Stimulated activated CD4-positive, alpha-beta T cell treated with anti-CD3 and anti-CD28 coated beads, Interleukin-15, amount 100 ng/mL, for 24 hours (primary cell): Measurements from ENCODE around the gene RNPEP.
"Not testable (repeated sequence)": the region's sequence is repeated elsewhere in the genome, so short reads cannot be mapped to it uniquely, and the experiment has no call there.

Source experiments
- DNase-seq: peaks from one replicate; pipeline ENCODE4 v3.0.0-alpha.2; 2020

The RNPEP gene

GRCh38 chr1:202038688-202039346, 56.4 kb downstream of the RNPEP start:
- DNase-seq = no peak

GRCh38 chr1:202045705-202046104, 63.3 kb downstream of the RNPEP start:
- no peak for DNase-seq

GRCh38 chr1:202046227-202046626, 63.8 kb downstream of the RNPEP start:
- DNase-seq = no peak

GRCh38 chr1:202046748-202047708, 64.6 kb downstream of the RNPEP start:
- DNase-seq = no peak

- DNase-seq = no peak
These were observed 65.5 kb downstream of the RNPEP start for GRCh38 chr1:202047977-202048376.

GRCh38 chr1:202049129-202049528, 66.7 kb downstream of the RNPEP start:
- DNase-seq = no peak

GRCh38 chr1:202054094-202054493, 71.6 kb downstream of the RNPEP start:
- DNase-seq = no peak

GRCh38 chr1:202054673-202055072, 72.2 kb downstream of the RNPEP start:
- DNase-seq = not testable (repeated sequence)
